Fibroblast of pulmonary artery (primary cell): ENCODE measurements around the gene MARCHF3.

Experiments
- DNase-seq: peaks from one replicate; pipeline ENCODE4 v3.0.0-alpha.2; 2010; ENCODE audit warnings: low read depth
- H3K4me3 ChIP-seq: replicated peaks from 2 replicates; pipeline ENCODE4 v1.5.1; 2011; ENCODE audit warnings: low read depth, mild to moderate bottlenecking, control low read depth, low read length, moderate library complexity
- CTCF ChIP-seq: IDR thresholded peaks from 2 replicates; pipeline ENCODE4 v1.5.1; 2011; ENCODE audit warnings: mild to moderate bottlenecking, control low read depth, low read length, inconsistent platforms; ENCODE audit errors: missing control alignments

The MARCHF3 gene

GRCh38 chr5:126921241-126922091, 108.9 kb downstream of the MARCHF3 start:
- no peak for DNase-seq
- TF ChIP-seq CTCF, result no peak
- H3K4me3 ChIP-seq, result no peak overlapping the region

- DNase-seq, result peak; percentile 75
- TF ChIP-seq CTCF, result no peak
- H3K4me3 ChIP-seq, result no peak overlapping the region
Observed at GRCh38 chr5:126920291-126920690, 110.1 kb downstream of the MARCHF3 start.

GRCh38 chr5:126919566-126919965, 110.8 kb downstream of the MARCHF3 start:
- TF ChIP-seq CTCF, result no peak
- peak; percentile 45 for DNase-seq
- H3K4me3 ChIP-seq, result no peak overlapping the region

DNA sequence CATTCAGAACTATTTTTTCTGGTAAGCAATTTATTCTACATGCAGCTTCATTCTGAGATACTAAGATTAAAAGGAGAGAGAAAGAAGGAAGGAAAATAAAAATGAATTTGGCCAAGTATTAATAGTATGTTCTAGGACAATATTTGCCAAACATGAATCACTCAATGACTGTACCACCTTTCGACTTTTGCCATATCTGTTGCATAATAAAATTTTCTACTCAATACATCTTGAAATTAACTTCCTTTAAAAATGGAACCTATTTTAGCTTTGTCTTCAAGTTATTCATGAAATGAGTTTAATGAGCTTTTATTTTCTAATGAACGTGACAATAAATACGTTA, 111.8 kb downstream of the MARCHF3 start:
- peak; percentile 15 for DNase-seq
- H3K4me3 ChIP-seq, result no peak overlapping the region

DNA sequence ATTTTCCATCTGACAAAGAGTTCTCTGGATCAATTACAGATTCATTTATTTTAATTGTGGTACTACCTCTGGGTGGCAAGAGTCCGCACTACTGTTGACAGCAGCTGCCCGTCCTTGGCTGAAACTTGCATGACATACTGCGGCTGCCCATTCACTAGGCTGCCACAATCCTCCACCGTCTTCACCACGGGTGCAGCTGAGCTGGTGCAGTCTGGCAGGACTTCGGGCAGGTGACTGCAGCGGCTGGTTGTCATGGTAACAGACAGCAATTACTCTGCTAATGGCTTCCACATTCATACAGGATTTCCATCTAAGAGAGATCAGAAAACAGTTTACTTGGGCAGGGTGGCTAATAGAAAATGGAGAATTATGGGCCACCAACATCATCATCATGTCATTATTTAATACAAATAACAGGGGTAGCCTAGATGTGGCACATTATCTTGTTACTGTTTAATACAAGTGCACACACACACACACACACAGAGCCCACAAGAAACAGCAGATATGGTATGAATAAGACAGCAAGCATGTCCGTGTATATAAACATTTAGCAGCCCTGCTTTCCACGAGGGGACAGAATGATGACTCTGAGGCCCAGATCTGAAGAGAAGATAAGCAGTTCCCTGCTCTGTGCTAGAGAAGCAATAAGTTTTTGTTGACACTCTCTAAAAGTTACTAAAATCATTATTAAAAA, 112.3 kb downstream of the MARCHF3 start:
- no peak for TF ChIP-seq CTCF
- peak; percentile 29 for DNase-seq
- H3K4me3 ChIP-seq, result no peak overlapping the region

More for the DNA sequence above, 111.8 kb downstream of the MARCHF3 start:
- TF ChIP-seq CTCF, result no peak

GRCh38 chr5:126915496-126915895, 114.9 kb downstream of the MARCHF3 start:
- H3K4me3 ChIP-seq, result no peak overlapping the region
- DNase-seq, result no peak
- TF ChIP-seq CTCF, result no peak
